ENCODE data around the gene NCS1. TPM values are rescaled to one million over a fixed set of nuclear protein-coding genes. Genes with fewer than 3 reads are reported as not detected.

The NCS1 gene
- total and polyA plus RNA-seq, 2 of the 8 experiments (the other 6 are each of a cell fraction or from before 2014, with no cell fraction given), result 34.7 to 47.6 TPM

- TF ChIP-seq KDM1A (IDR thresholded peaks at IDR 0.05; ENCODE audit: borderline replicate concordance, low read length), result no peak
- TF ChIP-seq NRF1 (IDR thresholded peaks at IDR 0.05; ENCODE audit: low read depth, low read length), result no peak
These were observed 27.4 kb downstream of the NCS1 start (continued) for GRCh38 chr9:130199605-130200004.

Data from H1 (cell line).